AG10803 (cell line): ENCODE results near the gene INO80E.
"Not testable (repeated sequence)": the region's sequence is repeated elsewhere in the genome, so short reads cannot be mapped to it uniquely, and the experiment has no call there.

ENCODE experiments used
- DNase-seq: peaks from one replicate; pipeline ENCODE4 v3.0.0; 2010; ENCODE audit warnings: low read depth
- H3K4me3 ChIP-seq: 2 replicates; pipeline ENCODE4 v1.5.1; 2011; ENCODE audit warnings: mild to moderate bottlenecking, low read length, control low read depth
- CTCF ChIP-seq: conservative IDR thresholded peaks from 2 replicates; pipeline ENCODE4 v1.5.1; 2011; ENCODE audit warnings: mild to moderate bottlenecking, low read length, control low read depth, inconsistent platforms

Gene INO80E

GRCh38 chr16:29995911-29996765 lies at the start of gene INO80E:
TSS of gene INO80E (plus strand) at chr16:29996241. CDS start at chr16:29996311, 70 bp downstream.
- DNase-seq, result peak; percentile 93
- TF ChIP-seq CTCF, result no peak
- peak within 1 kb of the TSS; percentile 89 for H3K4me3 ChIP-seq

GRCh38 chr16:29947897-29948296 lies 48.1 kb upstream of the INO80E start:
- no peak for DNase-seq
- no peak overlapping the region for H3K4me3 ChIP-seq
- no peak for TF ChIP-seq CTCF

GRCh38 chr16:29950806-29951461 lies 45.1 kb upstream of the INO80E start:
- no peak for DNase-seq
- TF ChIP-seq CTCF, result no peak
- H3K4me3 ChIP-seq, result no peak overlapping the region

GRCh38 chr16:29951625-29952365 lies 44.2 kb upstream of the INO80E start:
- TF ChIP-seq CTCF, result no peak
- DNase-seq, result no peak
- no peak overlapping the region for H3K4me3 ChIP-seq

- no peak for TF ChIP-seq CTCF
- DNase-seq, result no peak
- no peak overlapping the region for H3K4me3 ChIP-seq
These were observed 37.3 kb upstream of the INO80E start for GRCh38 chr16:29958756-29959155.

GRCh38 chr16:29959293-29959692 lies 36.7 kb upstream of the INO80E start:
- no peak for DNase-seq
- TF ChIP-seq CTCF, result no peak
- no peak overlapping the region for H3K4me3 ChIP-seq

- not testable (repeated sequence) for H3K4me3 ChIP-seq, DNase-seq
These were observed 36.2 kb upstream of the INO80E start for GRCh38 chr16:29959821-29960220.
